GM21737 (cell line): Measurements from ENCODE around the gene SPRN.

Source experiments
- ATAC-seq: cut with Tn5 transposase; IDR thresholded peaks from one replicate; pipeline ENCODE4 v1.9.1; 2021; ENCODE audit warnings: mild to moderate bottlenecking, moderate library complexity; ENCODE audit not compliant: unreplicated experiment

SPRN gene

DNA sequence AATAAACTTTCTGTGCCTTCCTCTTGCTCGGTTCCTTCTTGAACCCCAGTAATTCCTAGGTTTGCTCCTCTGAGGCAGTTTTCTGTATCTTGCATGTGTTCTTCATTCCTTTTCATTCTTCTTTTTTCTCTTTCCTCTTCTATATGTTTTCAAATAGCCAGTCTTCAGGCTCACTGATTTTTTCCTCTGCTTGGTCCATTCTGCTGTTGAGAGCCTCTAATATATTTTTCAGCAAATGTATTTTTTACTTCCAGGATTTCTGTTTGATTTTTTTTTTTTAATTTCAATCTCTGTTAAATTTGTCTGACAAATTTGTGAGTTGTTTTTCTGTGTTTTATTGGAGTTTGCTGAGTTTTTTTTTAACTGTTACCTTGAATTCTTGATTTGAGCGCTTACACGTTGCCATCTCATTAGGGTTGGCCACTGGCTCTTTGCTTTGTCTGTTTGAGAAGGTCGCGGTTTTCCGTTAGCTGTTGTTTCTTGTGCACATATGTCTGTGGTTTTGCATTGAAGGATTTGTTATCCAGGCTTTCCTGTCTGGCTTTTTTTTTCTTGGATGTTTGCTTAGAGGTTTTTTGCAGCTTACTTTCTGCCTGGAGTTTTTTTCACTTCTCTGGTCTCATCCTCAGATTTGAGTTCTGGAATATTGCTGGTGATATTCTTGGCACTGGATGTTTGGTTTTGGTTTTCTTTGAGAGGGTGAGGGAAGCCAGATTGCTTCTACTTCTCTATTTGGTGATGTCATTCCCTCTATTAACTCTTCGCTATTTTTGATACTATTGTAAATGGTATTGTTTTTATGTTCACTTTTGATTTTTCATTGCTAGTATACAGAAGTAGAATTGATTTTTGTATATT, 12.7 kb downstream of the SPRN start:
- ATAC-seq = no peak

DNA sequence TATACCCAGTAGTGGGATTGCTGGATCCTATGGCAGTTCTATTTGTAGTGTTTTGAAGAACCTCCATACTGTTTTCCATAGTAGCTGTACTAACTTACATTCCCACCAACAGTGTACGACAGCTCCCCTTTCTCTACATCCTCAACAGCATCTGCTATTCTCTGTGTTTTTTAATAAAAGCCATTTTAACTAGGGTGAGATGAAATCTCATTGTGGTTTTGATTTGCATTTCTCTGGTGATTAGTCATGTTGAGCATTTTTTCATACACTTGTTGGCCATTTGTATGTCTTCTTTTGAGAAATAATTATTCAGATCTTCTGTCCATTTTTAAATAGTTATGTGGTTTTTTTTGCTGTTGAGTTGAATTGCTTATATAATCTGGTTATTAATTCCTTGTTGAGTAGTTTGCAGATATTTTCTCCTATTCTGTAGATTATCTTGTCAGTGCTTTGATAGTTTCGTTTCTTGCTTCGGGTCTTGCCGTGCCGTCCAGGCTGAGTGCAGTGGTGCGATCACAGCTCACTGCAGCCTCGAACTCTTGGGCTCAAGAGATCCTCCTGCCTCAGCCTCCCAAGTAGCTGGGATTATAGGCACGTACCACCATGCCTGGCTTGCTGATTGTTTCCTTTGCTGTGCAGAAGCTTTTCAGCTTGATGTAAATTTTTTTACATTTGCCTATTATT, 18.4 kb downstream of the SPRN start:
- ATAC-seq = peak; percentile 41

GRCh38 chr10:133405272-133405671, 19.2 kb downstream of the SPRN start:
- ATAC-seq = no peak

GRCh38 chr10:133403784-133404183, 20.6 kb downstream of the SPRN start:
- no peak for ATAC-seq

DNA sequence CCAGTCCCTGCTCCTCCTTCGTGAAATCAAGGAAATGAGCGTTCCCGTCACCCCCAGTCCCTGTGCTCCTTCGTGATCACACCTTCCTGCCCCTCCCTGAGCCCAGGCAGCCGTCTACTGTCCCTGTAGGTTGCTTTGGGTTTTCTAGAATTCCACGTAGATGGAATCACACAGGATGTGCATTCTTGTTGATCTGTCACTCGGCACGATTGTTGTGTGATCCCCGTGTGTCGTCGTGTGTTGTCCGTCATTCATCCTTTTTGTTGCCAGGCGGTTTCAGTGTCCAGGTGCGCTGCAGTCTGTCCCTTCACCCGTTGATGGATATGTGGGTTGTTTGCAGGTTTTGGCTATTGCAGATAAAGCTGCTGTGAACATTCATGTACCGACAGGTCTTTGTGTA, 21.1 kb downstream of the SPRN start:
- no peak for ATAC-seq

- no peak for ATAC-seq
These were observed 22.3 kb downstream of the SPRN start for GRCh38 chr10:133401981-133402725.

- ATAC-seq = no peak
These were observed 22.9 kb downstream of the SPRN start for GRCh38 chr10:133401500-133401899.

DNA sequence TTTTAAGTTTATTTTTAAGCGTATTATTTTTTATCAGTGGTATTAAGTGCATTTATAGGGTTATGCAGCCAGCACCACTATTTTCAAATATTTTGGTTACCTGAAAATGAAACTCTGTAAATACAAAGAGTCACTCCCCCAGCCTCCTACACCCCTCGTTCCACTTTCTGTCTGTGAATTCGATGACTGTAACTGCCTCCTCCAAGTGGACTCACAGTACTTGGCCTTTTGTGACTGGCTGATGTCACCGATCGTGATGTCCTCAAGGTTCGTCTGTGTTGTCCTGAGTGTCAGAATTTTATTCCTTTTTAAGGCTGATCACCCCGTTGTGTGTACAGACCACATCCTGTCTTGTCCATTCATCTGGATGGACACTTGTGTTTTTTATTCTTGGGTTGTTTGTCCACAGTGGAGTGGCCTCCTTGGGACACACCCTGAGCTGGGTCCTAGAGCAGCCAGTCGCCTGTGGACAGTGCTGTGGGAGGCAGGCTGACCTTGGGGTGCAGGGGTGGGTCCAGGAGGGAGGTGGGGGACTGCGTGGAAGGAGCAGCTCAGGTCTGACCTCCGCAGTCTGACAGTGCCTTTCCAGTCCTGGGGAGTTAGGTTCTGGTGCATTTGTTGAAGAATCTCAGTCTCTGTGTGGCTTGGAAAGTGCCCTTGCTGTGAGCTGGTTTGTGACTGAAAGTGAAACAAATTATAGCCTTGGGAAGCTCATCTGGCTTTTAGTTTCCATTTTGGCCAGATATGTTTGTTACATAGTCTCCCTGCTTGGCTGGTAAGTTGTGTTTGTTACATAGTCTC, 23.6 kb downstream of the SPRN start:
- ATAC-seq = peak; percentile 51

DNA sequence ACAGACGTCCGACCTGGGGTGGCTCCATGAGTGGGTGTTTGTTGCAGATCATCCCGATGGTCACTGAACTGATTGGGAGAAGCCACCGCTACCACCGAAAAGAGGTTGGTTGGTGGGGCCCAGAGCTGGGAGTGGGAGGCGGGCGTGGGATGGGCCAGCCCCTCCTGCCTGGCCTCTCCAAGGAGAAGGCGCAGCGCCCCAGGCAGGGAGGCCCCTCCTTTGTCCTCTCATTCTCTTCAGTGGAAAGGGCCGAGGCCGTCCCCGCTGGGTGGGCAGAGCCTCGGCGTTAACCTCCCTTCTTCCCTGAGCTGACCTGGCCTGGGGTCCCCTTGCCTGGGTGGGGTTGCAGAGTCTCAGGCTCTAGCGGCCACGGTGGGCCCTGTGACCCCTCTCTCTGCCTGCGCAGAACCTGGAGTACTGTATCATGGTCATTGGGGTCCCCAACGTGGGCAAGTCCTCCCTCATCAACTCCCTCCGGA, 25.3 kb downstream of the SPRN start:
- no peak for ATAC-seq

DNA sequence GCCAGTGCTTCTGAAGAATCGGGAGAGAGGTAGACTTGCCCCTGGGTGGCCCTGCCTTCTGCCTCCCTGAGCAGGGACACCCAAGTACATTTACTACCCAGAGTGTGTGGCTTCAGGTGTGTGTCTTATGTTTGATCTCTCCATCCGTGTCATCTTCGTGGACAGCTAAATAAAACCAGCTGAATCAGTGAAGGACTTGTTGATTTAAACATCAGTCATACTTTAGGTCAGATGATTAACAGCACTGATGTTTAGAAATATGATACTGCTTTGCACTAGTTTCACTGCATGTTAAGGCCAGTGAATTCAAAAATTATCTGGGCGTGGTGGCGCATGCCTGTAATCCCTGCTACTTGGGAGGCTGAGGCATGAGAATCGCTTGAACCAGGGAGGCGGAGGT, 26.5 kb downstream of the SPRN start:
- ATAC-seq = no peak

- ATAC-seq = no peak
These were observed 28.3 kb downstream of the SPRN start for GRCh38 chr10:133396035-133396624.

DNA sequence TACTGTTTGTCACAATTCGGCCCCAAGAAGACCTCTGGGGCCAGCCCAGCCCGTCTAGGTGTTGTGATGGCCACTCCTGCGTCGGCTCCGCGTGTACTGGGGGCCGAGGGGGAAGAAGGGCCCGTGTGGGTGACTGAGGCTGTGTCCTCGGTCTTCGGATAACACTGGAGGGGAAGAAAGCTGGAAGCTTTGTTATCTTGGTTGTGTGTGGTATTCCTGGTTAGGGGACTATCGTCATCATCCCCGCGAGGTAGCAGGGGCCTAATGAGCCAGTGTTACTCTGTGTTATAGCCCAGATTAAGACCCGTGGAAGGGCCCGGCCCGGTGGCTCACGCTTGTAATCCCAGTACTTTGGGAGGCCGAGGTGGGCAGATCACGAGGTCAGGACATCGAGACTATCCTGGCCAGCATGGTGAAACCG, 29.6 kb downstream of the SPRN start:
- no peak for ATAC-seq

DNA sequence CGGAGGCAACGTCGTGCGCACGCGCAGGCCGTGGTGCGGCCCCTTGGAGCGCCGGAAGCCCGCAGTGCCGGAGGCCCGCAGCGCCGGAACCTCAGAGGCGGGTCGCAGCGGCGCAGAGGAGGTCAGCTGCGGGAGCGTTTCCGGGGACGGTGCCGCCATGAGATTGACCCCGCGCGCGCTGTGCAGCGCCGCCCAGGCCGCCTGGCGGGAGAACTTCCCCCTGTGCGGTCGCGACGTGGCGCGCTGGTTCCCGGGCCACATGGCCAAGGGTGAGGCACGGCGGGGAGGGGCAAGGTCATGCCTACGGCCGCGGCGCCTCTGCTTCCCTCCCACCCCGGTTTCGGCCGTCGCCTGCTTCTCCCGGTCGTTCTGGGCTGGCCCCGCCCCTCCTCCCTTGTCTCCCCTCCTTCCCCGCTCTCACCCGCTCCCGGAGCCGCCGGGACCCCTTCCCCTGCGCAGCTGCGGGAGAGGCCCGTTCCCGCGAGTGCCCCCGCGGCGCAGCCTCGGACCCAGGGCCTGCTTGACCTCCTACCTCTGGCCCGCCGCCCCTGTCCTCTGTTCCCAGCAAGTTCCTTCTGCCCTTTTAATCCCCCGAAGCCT, 30.3 kb downstream of the SPRN start, which contains the start of gene MTG1:
Gene MTG1, plus strand, starts transcription at position 94 of the 600 bp plus-strand sequence. Its CDS starts 64 bp downstream, at position 158.
- ATAC-seq = peak; percentile 58

- ATAC-seq = no peak
These were observed 30.9 kb downstream of the SPRN start for GRCh38 chr10:133393401-133394063.

- ATAC-seq = no peak
These were observed 32.5 kb downstream of the SPRN start for GRCh38 chr10:133391761-133392518.

GRCh38 chr10:133391249-133391635, 33.2 kb downstream of the SPRN start:
- ATAC-seq = no peak

DNA sequence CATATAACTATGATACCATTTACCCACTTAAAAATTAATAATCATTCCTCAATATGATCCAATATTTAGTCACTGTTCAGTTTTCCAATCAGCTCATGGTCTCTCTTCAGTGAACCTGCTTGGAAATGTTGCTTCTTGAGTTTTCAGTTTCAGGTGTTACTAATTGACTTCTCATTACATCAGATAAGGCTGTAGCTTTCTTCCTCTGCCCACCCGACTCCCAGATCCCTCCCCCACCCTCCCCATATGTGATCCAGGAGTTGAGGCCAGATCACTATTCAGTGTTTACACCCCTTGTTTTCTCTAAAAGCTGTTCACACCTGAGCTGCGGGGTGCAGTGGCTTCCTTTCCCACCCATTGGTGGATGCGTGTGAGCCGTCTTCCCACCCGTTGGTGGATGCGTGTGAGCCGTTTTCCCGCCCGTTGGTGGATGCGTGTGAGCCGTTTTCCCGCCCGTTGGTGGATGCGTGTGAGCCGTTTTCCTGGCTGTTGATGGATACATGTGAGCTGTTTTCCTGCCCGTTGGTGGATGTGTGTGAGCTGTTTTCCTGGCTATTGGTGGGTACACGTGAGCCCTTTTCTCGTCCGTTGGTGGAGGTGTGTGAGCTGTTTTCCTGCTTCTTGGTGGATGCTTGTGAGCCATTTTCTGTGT, 33.7 kb downstream of the SPRN start:
- ATAC-seq = no peak
